Uterus (tissue), 2 donors: ENCODE results near the gene SNRPN.

Experiments used
- CTCF ChIP-seq, 4 experiments: fragments of 200-600 bp in 2 of 4; fragments of 450-650 bp in 2 of 4; sonication (generic) in 2 of 4; IDR thresholded peaks; one replicate each; pipeline ENCODE4 v1.5.1; 2016 to 2019; ENCODE audit warnings: antibody characterized with exemption in 4 of 4, mild to moderate bottlenecking in 2 of 4, moderate library complexity in 1 of 4
- POLR2A ChIP-seq, 2 donors: fragments of 450-650 bp; IDR thresholded peaks; one replicate each; pipeline ENCODE4 v1.6.1; 2016; ENCODE audit warnings: antibody characterized with exemption in 2 of 2, mild to moderate bottlenecking in 1 of 2, moderate library complexity in 1 of 2

GRCh38 chr15:24944954-24945353 is 9.8 kb upstream of the SNRPN start:
- no peak for TF ChIP-seq CTCF (IDR thresholded peaks at IDR 0.05)
- TF ChIP-seq POLR2A (IDR thresholded peaks at IDR 0.05): no peak
